Head of caudate nucleus (tissue), 42 donors: ENCODE results near the gene PLAAT3.
A peak's percentile ranks its signal among the peaks of the same experiment; 100 is the strongest.
"Not testable (repeated sequence)": the region's sequence is repeated elsewhere in the genome, so short reads cannot be mapped to it uniquely, and the experiment has no call there.

Experiments
- DNase-seq, 42 donors: peaks; one replicate each; pipeline versions ENCODE4 v3.0.0 to v3.0.0-alpha.2; 2020 to 2021; ENCODE audit warnings: mixed read lengths in 7 of 42
- intact Hi-C: fragments of 100-400 bp; cut with DNase I; formaldehyde crosslinking; loops from one replicate; pipeline ENCODE4 v1.15.0; 2022

The PLAAT3 gene

DNA sequence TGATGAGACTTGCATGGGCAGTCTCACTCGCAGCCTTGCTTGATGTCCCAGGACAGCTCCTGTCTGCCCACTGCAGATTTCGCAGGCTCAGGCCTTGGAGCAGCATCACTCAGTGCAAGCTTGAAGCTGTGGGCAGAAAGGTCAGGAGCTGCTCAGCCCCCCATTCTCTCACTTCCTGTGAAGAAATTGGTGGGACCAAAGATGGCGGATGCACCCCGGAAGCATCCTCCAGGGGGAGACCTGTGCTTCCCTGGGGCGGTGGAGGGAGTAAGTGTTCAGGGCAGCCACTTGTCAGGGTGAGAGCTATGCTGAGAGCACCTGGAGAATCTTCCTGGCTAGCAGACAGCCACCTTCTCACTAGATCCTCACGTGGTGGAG is 62.4 kb downstream of the PLAAT3 start:
- intact Hi-C loops: no loop called here
- DNase-seq: peak in 3 of 42 donors; percentile 27 to 42 (median 29)

DNA sequence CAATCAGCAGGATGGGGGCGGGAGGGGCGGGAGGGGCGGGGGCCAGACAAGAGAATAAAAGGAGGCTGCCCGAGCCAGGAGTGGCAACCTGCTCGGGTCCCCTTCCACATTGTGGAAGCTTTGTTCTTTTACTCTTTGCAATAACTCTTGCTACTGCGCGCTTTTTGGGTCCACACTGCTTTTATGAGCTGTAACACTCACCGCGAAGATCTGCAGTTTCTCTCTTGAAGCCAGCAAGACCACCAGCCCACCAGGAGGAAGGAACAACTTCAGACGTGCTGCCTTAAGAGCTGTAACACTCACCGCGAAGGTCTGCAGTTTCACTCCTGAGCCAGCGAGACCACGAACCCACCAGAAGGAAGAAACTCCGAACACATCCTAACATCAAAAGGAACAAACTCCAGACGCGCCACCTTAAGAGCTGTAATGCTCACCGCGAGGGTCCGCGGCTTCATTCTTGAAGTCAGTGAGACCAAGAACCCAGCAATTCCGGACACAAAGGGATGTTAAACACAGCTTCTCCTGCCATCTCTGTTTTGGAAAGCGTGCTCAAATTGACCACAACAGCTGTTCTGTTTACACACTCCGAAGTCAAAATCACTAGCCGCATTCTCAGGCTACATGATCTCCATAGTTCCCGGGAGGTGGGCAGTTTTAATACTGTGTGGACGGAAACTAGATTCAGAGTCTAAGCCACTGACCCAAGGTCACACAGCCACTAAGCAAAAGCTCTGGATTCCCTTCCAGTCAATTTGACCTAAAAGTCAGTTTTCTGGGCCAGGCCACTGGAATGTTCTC is 62.9 kb downstream of the PLAAT3 start:
- intact Hi-C loops: no loop called here
- peak in 3 of 42 donors; percentile 3 to 31 (median 17) for DNase-seq

GRCh38 chr11:63550156-63550700 is 64.0 kb downstream of the PLAAT3 start:
- intact Hi-C loops: not testable (repeated sequence)
- DNase-seq: peak in 3 of 42 donors; percentile 14 to 26 (median 26)

GRCh38 chr11:63549411-63549810 is 64.8 kb downstream of the PLAAT3 start:
- peak in 31 of 42 donors; percentile 30 to 75 (median 55) for DNase-seq
- intact Hi-C loops: no loop called here

- intact Hi-C loops: no loop called here
- DNase-seq: peak in 1 of 42 donors; percentile 18
These were observed 66.1 kb downstream of the PLAAT3 start for GRCh38 chr11:63548178-63548577.

DNA sequence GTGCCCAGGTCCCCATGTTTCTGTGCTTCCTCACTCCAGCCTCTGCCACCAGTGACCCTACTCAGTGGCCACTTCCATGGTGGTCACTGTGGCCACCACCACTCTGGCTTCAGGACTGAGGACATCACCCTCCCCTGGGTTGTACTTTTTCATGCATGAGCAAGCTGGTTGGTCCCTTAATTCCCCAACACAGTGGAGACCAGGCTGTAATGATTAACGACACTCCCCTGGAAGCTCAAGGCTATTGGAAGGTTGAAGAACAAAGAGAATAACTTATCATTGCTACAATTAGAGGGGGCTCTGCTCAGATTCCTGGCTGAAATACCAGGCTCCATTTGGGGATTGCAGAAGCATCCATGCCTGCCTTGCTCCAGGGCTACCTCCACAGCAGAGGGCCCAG is 67.2 kb downstream of the PLAAT3 start:
- peak in 2 of 42 donors; percentile 18 to 21 for DNase-seq
- intact Hi-C loops: no loop called here

DNA sequence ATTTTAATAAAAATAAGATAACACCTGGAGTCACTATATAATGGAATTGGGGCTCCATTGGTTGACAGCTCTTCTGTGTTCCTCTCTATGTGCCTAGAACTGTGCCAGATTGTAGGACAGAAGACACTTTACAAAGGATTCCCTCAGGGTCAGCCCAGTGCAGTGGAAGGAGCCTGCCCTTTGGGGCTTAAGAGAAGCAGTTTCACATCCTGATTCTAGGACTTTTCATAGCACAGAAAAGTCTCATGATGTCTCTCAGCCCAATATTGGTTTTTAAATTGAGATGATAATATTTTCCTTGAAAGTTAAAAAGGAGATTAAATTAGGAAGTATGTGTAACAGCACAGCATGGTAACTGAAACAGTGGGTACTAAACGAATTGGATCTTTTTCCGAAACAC is 70.5 kb downstream of the PLAAT3 start:
- intact Hi-C loops: no loop called here
- DNase-seq: peak in 1 of 42 donors; percentile 40

GRCh38 chr11:63542506-63542905 is 71.7 kb downstream of the PLAAT3 start:
- DNase-seq, intact Hi-C loops: not testable (repeated sequence)

DNA sequence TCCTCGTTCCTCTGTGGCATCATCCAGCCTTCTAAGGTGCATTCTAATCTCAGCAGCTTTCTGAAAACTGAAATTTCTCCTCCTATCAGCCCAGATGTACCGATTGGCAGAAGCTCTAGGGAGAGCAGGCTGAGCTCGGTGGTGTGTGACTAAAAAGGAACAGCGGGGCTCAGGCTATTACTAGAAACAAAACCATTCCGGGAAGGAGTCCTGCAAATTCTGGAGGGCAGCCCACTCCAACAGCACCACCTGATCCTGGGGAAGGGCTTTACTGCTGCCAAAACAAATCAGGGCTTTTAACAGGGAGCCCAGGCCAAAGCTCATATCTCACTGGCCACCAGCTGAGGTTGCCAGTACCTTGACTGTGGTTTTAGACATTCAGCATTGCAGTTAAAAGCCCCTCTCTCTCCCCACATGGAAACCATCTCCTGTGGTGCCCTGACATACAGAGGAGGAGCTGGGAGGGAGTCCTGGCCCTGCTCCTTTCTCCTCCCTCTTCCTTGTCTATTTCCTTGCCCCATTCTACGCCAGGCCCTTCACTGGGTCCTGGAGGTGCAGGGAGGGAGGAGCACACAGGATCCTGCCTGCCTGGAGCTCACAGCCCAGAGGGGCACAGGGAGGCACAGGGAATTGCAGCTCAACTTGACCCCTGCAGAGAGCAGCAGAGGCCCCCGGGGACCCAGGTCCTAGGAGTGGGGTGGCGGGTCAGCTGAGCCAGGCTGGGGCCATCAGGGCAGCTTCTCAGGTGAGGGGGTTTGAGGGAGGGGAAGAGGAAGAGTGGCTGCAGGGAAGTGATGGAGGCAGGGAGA is 76.7 kb downstream of the PLAAT3 start:
- intact Hi-C loops: no loop called here
- DNase-seq: peak; percentile 26 to 81 (median 55)

- intact Hi-C loops: no loop called here
- peak in 41 of 42 donors; percentile 10 to 82 (median 51) for DNase-seq
These were observed 77.5 kb downstream of the PLAAT3 start, which contains the start of gene PLAAT4 for GRCh38 chr11:63536669-63537292. Gene PLAAT4 (plus strand): TSS chr11:63536808. CDS start chr11:63536869, 61 bp downstream.

DNA sequence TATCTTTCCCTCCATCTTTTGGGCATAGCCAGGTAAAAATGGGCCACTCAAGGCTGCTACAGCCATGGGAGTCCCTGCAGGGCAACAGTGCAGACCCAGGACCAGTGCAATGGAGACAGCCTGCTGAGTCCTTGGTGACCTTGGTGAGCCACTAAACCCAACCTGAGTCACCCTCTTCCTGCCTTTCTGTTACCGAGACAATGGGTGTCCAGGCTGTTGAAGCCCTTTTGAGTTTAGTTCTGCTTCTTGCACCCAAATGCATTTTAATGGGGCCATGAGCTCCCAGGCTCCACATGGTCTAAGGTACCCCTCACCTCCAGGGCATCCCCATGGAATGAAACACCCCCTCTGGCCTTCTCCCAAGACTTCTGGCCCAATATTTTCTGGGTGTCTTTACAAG is 78.5 kb downstream of the PLAAT3 start:
- intact Hi-C loops: no loop called here
- no peak for DNase-seq

DNA sequence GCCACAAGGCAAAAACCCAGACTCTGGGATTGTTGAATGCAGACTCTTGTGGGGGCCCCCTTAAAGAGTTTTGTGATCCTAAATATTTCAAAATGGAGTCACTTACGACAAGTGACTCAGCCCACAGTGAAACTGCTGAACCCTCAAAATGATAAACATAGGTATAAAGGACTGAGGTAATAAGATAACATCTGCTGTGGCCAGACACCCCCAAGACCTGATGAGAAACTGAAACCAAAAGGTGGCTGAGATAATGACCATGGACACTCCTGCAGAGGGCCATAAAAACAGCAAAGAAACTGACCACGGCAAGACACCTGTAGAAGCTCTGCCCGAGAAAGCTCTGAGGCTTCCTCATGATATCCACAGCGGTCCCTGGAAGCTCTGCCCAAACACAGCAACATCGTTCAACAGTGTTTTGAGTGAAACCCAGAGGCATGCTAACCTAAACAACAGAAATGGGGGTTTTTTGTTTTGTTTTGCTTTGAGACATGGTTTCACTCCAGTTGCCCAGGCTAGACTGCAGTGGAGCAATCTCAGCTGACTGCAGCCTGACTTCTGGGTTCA is 79.3 kb downstream of the PLAAT3 start:
- no peak for DNase-seq
- intact Hi-C loops: no loop called here

DNA sequence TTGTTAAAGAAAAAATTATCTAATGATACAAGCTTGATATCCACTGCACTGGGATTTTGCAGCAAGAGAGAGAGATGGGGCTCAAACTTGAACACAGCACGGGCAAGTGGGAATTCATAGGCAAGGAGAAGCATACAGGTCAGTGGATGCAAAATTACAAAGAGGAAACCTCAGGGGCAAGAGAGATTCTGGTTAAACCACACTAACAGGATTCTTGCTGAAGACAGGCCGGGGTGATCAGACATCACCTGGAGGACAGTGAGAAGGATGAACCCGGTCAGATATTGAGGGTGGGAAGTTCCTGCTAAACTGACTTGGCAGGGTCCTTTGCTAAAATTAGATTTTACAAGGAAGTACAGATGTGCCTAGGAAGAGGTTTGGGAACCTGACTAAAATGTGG is 80.2 kb downstream of the PLAAT3 start:
- no peak for DNase-seq
- intact Hi-C loops: no loop called here

DNA sequence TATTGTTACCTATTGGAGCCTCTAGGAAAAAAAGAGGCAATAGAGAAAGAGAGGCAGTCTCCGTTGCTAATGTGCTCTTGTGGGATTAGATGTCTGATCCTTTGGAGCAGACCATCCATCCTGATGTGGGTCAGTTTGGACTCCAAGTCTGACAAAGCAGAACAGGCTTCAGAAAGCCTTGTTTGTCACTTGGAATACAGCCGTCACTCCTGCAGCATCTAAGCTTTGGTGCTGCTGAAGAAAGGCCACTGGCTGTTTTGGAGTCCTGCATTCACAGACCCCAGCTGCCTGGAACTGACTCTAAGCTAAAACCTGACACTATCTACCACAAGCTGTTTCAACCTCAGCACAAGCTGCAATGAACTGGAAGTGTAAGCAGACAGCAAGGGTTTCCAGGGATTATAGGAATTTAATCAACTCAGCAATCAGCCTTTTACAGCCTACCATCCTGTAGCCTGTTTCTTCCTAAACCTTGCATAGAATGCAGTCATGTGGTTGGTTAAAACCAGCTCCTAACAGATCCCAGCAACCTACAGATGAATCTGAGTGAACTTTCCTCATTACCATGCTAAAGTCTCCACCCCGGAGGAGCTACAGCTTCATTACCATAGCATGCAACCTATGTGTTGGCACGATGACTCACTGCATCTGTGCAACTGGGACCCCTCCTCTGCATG is 81.3 kb downstream of the PLAAT3 start:
- DNase-seq: peak in 6 of 42 donors; percentile 25 to 62 (median 36)
- intact Hi-C loops: no loop called here

GRCh38 chr11:63532117-63532516 is 82.1 kb downstream of the PLAAT3 start:
- intact Hi-C loops: no loop called here
- no peak for DNase-seq

DNA sequence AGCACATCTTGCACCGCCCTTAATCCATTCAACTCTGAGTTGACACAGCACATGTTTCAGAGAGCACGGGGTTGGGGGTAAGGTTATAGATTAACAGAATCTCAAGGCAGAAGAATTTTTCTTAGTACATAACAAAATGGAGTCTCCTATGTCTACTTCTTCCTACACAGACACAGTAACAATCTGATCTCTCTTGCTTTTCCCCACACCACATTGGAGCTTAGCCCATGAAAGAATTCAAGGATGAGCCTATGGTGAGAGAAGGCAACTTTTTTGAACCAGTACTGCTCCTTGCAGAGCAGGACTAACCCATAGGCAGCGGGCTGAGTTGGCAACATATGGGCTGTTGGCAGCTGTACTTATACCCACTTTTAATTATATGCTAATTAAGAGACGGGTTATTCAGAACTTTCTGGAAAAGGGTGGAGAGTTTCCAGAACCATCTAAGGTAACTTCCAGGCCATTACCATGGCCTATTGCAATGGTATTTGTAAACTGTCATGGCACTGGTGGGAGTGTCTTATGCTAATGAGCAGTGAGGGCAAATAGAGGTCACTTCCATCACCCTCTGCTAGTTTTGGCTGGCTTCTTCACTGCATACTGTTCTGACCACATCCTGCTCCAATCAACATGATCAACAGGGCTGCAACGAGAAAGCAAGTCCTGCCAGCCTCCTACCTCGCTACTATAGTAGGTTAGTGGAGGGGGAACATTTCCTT is 83.0 kb downstream of the PLAAT3 start:
- intact Hi-C loops, DNase-seq: not testable (repeated sequence)

DNA sequence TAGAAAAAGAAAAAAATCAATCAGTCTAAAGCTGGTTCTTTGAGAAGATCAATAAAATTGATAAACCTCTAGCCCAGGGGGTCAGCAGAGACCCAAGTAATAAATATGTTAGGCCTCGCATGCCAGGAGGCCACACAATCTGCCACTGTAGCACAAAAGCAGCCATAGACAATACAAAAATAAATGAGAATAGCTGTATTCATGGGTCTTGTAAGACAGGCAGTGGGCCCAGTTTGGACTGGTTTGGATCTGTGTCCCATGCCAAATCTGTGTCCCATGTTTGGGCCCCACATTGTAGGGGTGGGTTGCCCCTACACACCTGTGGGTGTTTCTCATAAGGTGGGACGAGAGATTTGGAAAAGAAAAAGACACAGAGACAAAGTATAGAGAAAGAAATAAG is 84.2 kb downstream of the PLAAT3 start:
- intact Hi-C loops: no loop called here
- DNase-seq: peak in 32 of 42 donors; percentile 28 to 81 (median 61)

DNA sequence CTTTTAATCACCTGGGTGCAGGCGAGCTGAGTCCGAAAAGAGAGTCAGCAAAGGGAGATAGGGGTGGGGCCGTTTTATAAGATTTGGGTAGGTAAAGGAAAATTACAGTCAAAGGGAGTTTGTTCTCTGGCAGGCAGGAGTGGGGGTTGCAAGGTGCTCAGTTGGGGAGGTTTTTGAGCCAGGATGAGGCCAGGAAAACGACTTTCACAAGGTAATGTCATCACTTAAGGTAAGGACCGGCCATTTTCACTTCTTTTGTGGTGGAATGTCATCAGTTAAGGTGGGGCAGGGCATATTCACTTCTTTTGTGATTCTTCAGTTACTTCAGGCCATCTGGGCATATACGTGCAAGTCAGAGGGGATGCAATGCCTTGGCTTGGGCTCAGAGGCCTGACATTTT is 84.9 kb downstream of the PLAAT3 start:
- peak in 1 of 42 donors; percentile 12 for DNase-seq
- intact Hi-C loops: not testable (repeated sequence)
